Occipital lobe (tissue), 2 donors: Measurements from ENCODE around the gene MYO3B. TPM values are rescaled to one million over a fixed set of nuclear protein-coding genes. Genes with fewer than 3 reads are reported as not detected.
"Not testable (repeated sequence)": the region's sequence is repeated elsewhere in the genome, so short reads cannot be mapped to it uniquely, and the experiment has no call there.

Source experiments
- DNase-seq: peaks from one replicate; lab custom pipeline; 2025; lab: John Stamatoyannopoulos, UW
- total RNA-seq: library from RNA; depleted of rRNA; stranded (reverse); fragments of >200 nt; gene quantifications from one replicate; pipeline ENCODE4 v1.2.3, GENCODE V29; 2014

The MYO3B gene
- total RNA-seq, 1 donor from 2014 or later: 0.16 TPM

- no peak for DNase-seq
Measured at GRCh38 chr2:170206805-170207407, 29.0 kb downstream of the MYO3B start.

- no peak for DNase-seq
Measured at GRCh38 chr2:170207901-170208300, 30.0 kb downstream of the MYO3B start.

- DNase-seq: no peak
Measured at GRCh38 chr2:170208967-170209366, 31.0 kb downstream of the MYO3B start.

- no peak for DNase-seq
Measured at GRCh38 chr2:170212625-170213280, 34.8 kb downstream of the MYO3B start.

GRCh38 chr2:170213281-170213625, 35.3 kb downstream of the MYO3B start:
- DNase-seq: not testable (repeated sequence)

GRCh38 chr2:170213651-170214050, 35.7 kb downstream of the MYO3B start:
- no peak for DNase-seq

- DNase-seq: no peak
Measured at GRCh38 chr2:170214309-170214948, 36.5 kb downstream of the MYO3B start.

GRCh38 chr2:170215021-170215420, 37.1 kb downstream of the MYO3B start:
- DNase-seq: no peak

GRCh38 chr2:170216428-170216827, 38.5 kb downstream of the MYO3B start:
- DNase-seq: no peak

- no peak for DNase-seq
Measured at GRCh38 chr2:170216981-170217380, 39.0 kb downstream of the MYO3B start.

GRCh38 chr2:170217778-170218251, 39.9 kb downstream of the MYO3B start:
- no peak for DNase-seq

- DNase-seq: no peak
Measured at GRCh38 chr2:170218456-170218855, 40.5 kb downstream of the MYO3B start.

GRCh38 chr2:170218931-170219330, 41.0 kb downstream of the MYO3B start:
- DNase-seq: no peak

- DNase-seq: no peak
Measured at GRCh38 chr2:170221317-170222288, 43.7 kb downstream of the MYO3B start.

- no peak for DNase-seq
Measured at GRCh38 chr2:170222298-170222697, 44.4 kb downstream of the MYO3B start.

GRCh38 chr2:170222842-170223241, 44.9 kb downstream of the MYO3B start:
- DNase-seq: no peak

- DNase-seq: no peak
Measured at GRCh38 chr2:170224692-170225294, 46.8 kb downstream of the MYO3B start.

GRCh38 chr2:170226216-170226615, 48.3 kb downstream of the MYO3B start:
- no peak for DNase-seq

- DNase-seq: no peak
Measured at GRCh38 chr2:170227507-170227947, 49.6 kb downstream of the MYO3B start.

GRCh38 chr2:170227951-170228350, 50.0 kb downstream of the MYO3B start:
- DNase-seq: no peak

- no peak for DNase-seq
Measured at GRCh38 chr2:170228429-170228828, 50.5 kb downstream of the MYO3B start.
